Gastroesophageal sphincter (tissue), 4 donors: ENCODE measurements around the gene TRDN. TPM values are rescaled to one million over a fixed set of nuclear protein-coding genes. Genes with fewer than 3 reads are reported as not detected.

Source experiments
- ATAC-seq: fragments of 150-250 bp; one replicate; pipeline ENCODE4 v1.9.1; 2016; ENCODE audit warnings: mild to moderate bottlenecking, moderate library complexity
- H3K27ac ChIP-seq, 4 donors: fragments of 200-600 bp; sonication (generic) in 3 of 4; 1 replicate in 3 of 4; 2 replicates in 1 of 4; pipeline ENCODE4 v1.5.1; 2016 to 2019
- H3K27me3 ChIP-seq: fragments of 200-600 bp; sonication (generic); one replicate; pipeline ENCODE4 v1.5.1; 2019
- H3K36me3 ChIP-seq, 2 donors: fragments of 200-600 bp; sonication (generic); one replicate each; pipeline ENCODE4 v1.5.1; 2019; ENCODE audit warnings: control low read depth in 1 of 2
- H3K4me1 ChIP-seq, 3 donors: fragments of 200-600 bp; sonication (generic); 1 replicate in 2 of 3; 2 replicates in 1 of 3; pipeline ENCODE4 v1.5.1; 2016 to 2019; ENCODE audit warnings: control low read depth in 2 of 3
- H3K4me3 ChIP-seq, 2 donors: fragments of 200-600 bp; sonication (generic); one replicate each; pipeline ENCODE4 v1.5.1; 2019; ENCODE audit warnings: mild to moderate bottlenecking in 1 of 2, moderate library complexity in 1 of 2
- H3K9me3 ChIP-seq, 3 donors: fragments of 200-600 bp; sonication (generic); one replicate each; pipeline ENCODE4 v1.5.1; 2017 to 2019; ENCODE audit warnings: control low read depth in 2 of 3
- EP300 ChIP-seq: sonication (generic); formaldehyde crosslinking; IDR thresholded peaks from one replicate; pipeline ENCODE4 v1.6.1; 2017; ENCODE audit warnings: antibody characterized with exemption, mild to moderate bottlenecking
- POLR2A ChIP-seq, 2 donors: fragments of 450-650 bp; IDR thresholded peaks; one replicate each; pipeline ENCODE4 v1.6.1; 2017; ENCODE audit warnings: antibody characterized with exemption in 2 of 2, mild to moderate bottlenecking in 2 of 2, moderate library complexity in 1 of 2
- POLR2AphosphoS5 ChIP-seq: sonication (generic); formaldehyde crosslinking; IDR thresholded peaks from one replicate; pipeline ENCODE4 v1.6.1; 2017; ENCODE audit warnings: antibody characterized with exemption
- WGBS, 2 donors: methylation state at CpG; one replicate each; pipeline ENCODE4 v1.1.5; 2018; ENCODE audit warnings: low coverage in 1 of 2; 5-methylcytosine and 5-hydroxymethylcytosine counted together
- total RNA-seq, 4 donors: library from RNA; depleted of rRNA; stranded (reverse); fragments of >200 nt; gene quantifications; one replicate each; pipeline ENCODE4 v1.1.0, GENCODE V29; 2016
- TF ChIP-seq, protein P1 (sequence below), 4 experiments: fragments of 200-600 bp in 2 of 4; fragments of 450-650 bp in 2 of 4; sonication (generic) in 1 of 4; IDR thresholded peaks; one replicate each; pipeline ENCODE4 v1.5.1; 2017 to 2019; ENCODE audit warnings: antibody characterized with exemption in 4 of 4, mild to moderate bottlenecking in 2 of 4, moderate library complexity in 2 of 4

TRDN gene, protein sequence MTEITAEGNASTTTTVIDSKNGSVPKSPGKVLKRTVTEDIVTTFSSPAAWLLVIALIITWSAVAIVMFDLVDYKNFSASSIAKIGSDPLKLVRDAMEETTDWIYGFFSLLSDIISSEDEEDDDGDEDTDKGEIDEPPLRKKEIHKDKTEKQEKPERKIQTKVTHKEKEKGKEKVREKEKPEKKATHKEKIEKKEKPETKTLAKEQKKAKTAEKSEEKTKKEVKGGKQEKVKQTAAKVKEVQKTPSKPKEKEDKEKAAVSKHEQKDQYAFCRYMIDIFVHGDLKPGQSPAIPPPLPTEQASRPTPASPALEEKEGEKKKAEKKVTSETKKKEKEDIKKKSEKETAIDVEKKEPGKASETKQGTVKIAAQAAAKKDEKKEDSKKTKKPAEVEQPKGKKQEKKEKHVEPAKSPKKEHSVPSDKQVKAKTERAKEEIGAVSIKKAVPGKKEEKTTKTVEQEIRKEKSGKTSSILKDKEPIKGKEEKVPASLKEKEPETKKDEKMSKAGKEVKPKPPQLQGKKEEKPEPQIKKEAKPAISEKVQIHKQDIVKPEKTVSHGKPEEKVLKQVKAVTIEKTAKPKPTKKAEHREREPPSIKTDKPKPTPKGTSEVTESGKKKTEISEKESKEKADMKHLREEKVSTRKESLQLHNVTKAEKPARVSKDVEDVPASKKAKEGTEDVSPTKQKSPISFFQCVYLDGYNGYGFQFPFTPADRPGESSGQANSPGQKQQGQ
- total RNA-seq, result not detected

DNA sequence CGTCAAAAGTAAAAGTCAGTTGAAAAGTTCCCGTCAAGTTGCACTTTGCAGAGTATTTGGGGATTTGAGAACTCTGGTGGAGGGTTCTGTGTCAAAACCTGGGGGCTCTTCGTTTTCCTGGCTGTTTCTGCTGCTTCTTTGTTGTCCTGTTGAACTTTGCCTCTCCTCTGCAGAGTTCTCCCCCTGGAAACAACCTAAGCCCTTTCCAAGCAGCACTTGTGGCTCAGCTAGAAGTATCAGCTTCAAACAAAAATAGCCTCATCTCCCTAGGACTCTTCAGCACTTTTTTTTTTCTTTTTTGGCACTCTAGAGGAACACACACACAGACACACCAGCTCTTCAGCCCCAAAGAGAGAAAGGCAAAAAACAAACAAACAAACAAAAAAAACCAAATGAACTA lies at the start of gene TRDN:
TRDN (minus strand) TSS at position 169 of the 400 bp plus-strand sequence. CDS start 175 bp downstream, outside the sequence.
- TF ChIP-seq, protein P1, sequence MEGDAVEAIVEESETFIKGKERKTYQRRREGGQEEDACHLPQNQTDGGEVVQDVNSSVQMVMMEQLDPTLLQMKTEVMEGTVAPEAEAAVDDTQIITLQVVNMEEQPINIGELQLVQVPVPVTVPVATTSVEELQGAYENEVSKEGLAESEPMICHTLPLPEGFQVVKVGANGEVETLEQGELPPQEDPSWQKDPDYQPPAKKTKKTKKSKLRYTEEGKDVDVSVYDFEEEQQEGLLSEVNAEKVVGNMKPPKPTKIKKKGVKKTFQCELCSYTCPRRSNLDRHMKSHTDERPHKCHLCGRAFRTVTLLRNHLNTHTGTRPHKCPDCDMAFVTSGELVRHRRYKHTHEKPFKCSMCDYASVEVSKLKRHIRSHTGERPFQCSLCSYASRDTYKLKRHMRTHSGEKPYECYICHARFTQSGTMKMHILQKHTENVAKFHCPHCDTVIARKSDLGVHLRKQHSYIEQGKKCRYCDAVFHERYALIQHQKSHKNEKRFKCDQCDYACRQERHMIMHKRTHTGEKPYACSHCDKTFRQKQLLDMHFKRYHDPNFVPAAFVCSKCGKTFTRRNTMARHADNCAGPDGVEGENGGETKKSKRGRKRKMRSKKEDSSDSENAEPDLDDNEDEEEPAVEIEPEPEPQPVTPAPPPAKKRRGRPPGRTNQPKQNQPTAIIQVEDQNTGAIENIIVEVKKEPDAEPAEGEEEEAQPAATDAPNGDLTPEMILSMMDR (IDR thresholded peaks at IDR 0.05), result no peak
- TF ChIP-seq EP300, result no peak
- ATAC-seq, result no peak

DNA sequence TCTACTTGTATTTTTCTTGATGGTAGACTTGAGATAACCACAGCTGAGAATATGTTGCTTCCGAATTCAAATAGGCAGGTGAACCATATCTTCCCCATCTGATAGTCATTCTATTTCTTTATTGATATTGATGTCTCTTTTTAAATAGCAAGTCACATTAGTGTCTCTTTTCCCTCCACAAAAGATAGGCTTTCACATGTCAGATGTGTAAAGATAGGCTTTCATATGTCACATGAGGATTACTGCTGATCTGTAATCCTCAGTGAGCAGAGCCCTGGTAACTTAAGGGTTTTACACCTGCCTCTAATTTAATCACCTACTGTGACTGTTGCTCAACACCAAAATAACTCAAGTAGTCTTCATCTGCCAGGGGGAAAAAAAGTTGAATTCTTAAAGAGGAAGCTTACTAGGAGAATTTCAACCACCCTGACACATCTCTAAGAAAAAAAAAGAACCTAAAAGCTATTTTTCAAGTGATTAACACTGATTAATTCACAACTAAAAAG lies 45.3 kb upstream of the TRDN start:
- Histone ChIP-seq H3K9me3 (no peaks in the 10 kb centered on the region), H3K36me3 (no peaks in the 10 kb centered on the region), H3K27ac (no peak overlapping the region), H3K4me1 (no peaks in the 10 kb centered on the region), H3K27me3 (no peaks in the 10 kb centered on the region), H3K4me3 (no peak overlapping the region)
- no peak for ATAC-seq
- whole genome bisulfite sequencing, 2 donors, result 45 to 89% methylated on average over 1 of the region's 1 CpG
- TF ChIP-seq POLR2A (IDR thresholded peaks at IDR 0.05), result no peak
- TF ChIP-seq POLR2AphosphoS5, result no peak
- TF ChIP-seq EP300, result no peak
- TF ChIP-seq, protein P1 (IDR thresholded peaks at IDR 0.05), result no peak

More for the DNA sequence above, at the start of gene TRDN:
- no peak within 1 kb of the TSS for H3K4me3 ChIP-seq
- H3K36me3 ChIP-seq, result no peaks in the 10 kb centered on the region
- H3K9me3 ChIP-seq, result no peaks in the 10 kb centered on the region
- no peak within 1 kb of the TSS for H3K27ac ChIP-seq
- 69 to 81% methylated on average over 2 to 3 of the region's 3 CpGs for WGBS, 2 donors
- H3K27me3 ChIP-seq, result no peaks in the 10 kb centered on the region
- H3K4me1 ChIP-seq, result no peaks in the 10 kb centered on the region

DNA sequence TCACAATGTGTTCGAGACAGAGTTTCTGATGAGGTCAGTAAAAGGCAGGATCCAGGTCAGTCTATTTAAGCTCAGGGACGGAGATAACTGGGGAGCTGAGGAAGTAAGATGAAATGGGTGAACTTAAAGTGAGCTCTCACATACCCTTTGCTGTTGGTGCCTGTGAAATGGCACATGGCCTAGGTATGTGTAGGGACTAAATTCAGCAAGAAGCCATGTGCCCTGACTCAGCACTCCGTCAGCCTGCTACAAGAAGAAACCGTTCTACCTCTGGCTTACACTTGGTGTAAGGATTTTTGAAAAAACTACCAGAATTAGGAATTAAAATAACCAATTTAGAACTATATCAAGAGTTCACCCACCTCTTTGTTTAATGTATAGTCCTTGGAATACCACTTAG lies 41.1 kb upstream of the TRDN start:
- WGBS, 2 donors, result 69 to 81% methylated on average over 4 of the region's 4 CpGs
- ATAC-seq, result no peak
- no peak for TF ChIP-seq POLR2AphosphoS5
- no peak for TF ChIP-seq EP300
- TF ChIP-seq, protein P1 (IDR thresholded peaks at IDR 0.05), result no peak
- TF ChIP-seq POLR2A (IDR thresholded peaks at IDR 0.05), result no peak

DNA sequence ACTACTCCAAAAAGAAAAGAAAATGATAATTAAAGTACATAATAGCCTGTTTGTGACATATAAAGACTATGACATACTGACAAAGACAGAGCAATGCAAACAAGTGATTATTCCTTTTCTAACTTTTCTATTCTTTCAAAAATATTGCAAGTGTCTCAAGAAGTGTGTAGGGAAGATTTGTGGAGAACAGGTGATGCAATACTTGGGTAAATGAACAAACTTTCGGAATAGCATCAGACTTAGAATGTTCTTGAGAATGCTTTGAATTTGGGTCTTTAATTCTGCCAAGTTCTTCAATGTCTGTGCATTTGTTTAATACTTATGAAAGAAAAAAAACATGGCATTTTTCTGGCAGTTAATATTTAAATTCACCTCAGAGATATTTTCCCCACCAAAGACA lies 40.0 kb upstream of the TRDN start:
- no peak for TF ChIP-seq EP300
- no peak for TF ChIP-seq POLR2AphosphoS5
- TF ChIP-seq POLR2A (IDR thresholded peaks at IDR 0.05), result no peak
- TF ChIP-seq, protein P1 (IDR thresholded peaks at IDR 0.05), result no peak
- 79 to 100% methylated on average over 1 of the region's 1 CpG for WGBS, 2 donors
- Histone ChIP-seq H3K27ac (no peak overlapping the region), H3K4me1 (no peaks in the 10 kb centered on the region), H3K4me3 (no peak overlapping the region), H3K36me3 (no peaks in the 10 kb centered on the region), H3K9me3 (no peaks in the 10 kb centered on the region), H3K27me3 (no peaks in the 10 kb centered on the region)
- no peak for ATAC-seq

More for the DNA sequence above, 41.1 kb upstream of the TRDN start:
- Histone ChIP-seq H3K4me3 (no peak overlapping the region), H3K36me3 (no peaks in the 10 kb centered on the region), H3K27ac (no peak overlapping the region), H3K4me1 (no peaks in the 10 kb centered on the region), H3K9me3 (no peaks in the 10 kb centered on the region), H3K27me3 (no peaks in the 10 kb centered on the region)
